Left lung (tissue), 10 donors: ENCODE measurements around the gene GCNT4. TPM values are rescaled to one million over a fixed set of nuclear protein-coding genes. Genes with fewer than 3 reads are reported as not detected.
"Not testable (repeated sequence)": the region's sequence is repeated elsewhere in the genome, so short reads cannot be mapped to it uniquely, and the experiment has no call there.

Source experiments
- ATAC-seq: fragments of 200-7000 bp; cut with Tn5 transposase; one replicate; pipeline ENCODE4 v1.9.1; 2020; ENCODE audit warnings: moderate library complexity
- DNase-seq, 4 donors: peaks; one replicate each; pipeline ENCODE4 v3.0.0-alpha.2; 2013 to 2020
- H3K27ac ChIP-seq, 2 donors: fragments of 200-600 bp; sonication (generic) in 1 of 2; one replicate each; pipeline versions ENCODE4 v1.5.0 to v1.8.0; 2020 to 2021
- H3K27me3 ChIP-seq, 2 donors: fragments of 200-600 bp; sonication (generic) in 1 of 2; one replicate each; pipeline versions ENCODE4 v1.5.0 to v1.8.0; 2020 to 2021
- H3K36me3 ChIP-seq, 2 donors: fragments of 200-600 bp; sonication (generic) in 1 of 2; one replicate each; pipeline versions ENCODE4 v1.5.0 to v1.8.0; 2020 to 2021
- H3K4me1 ChIP-seq, 2 donors: fragments of 200-600 bp; one replicate each; pipeline ENCODE4 v1.8.0; 2021
- H3K4me3 ChIP-seq, 2 donors: fragments of 200-600 bp; sonication (generic) in 1 of 2; one replicate each; pipeline versions ENCODE4 v1.5.0 to v1.8.0; 2020 to 2021; ENCODE audit warnings: mild to moderate bottlenecking in 1 of 2
- H3K9me3 ChIP-seq, 2 donors: fragments of 200-600 bp; sonication (generic) in 1 of 2; one replicate each; pipeline versions ENCODE4 v1.5.0 to v1.8.0; 2020 to 2021
- intact Hi-C, 2 donors: fragments of 100-400 bp; cut with DNase I; formaldehyde crosslinking; loops; one replicate each; pipeline versions ENCODE4 v1.11.2 to v1.14.2; 2022
- polyA plus RNA-seq, 6 donors: library from polyadenylated mRNA; unstranded; fragments of 120-200 nt; gene quantifications; one replicate each; pipeline ENCODE4 v1.2.1, GENCODE V29; 2013; ENCODE audit not compliant: insufficient read length in 6 of 6
- total RNA-seq, 2 donors: library from RNA; stranded (reverse); fragmentation: NEBNext Ultra II Directional; extraction: Animal tissue kit (Norgen Biotek cat#: 25700); gene quantifications; one replicate each; pipeline ENCODE4 v1.2.1, GENCODE V29; 2021
- TF ChIP-seq, protein P1 (sequence below), 2 donors: fragments of 200-600 bp; sonication (generic) in 1 of 2; IDR thresholded peaks; one replicate each; pipeline versions ENCODE4 v1.5.0 to v1.8.0; 2021; ENCODE audit warnings: antibody characterized with exemption in 2 of 2
- donor health status: DM: no; HTN: yes; CAD: no.
- donor health status: DM: no; HTN: no; CAD: no.

Gene GCNT4
- total and polyA plus RNA-seq, 8 donors, result 0.90 to 3.6 (median 1.1) TPM

DNA sequence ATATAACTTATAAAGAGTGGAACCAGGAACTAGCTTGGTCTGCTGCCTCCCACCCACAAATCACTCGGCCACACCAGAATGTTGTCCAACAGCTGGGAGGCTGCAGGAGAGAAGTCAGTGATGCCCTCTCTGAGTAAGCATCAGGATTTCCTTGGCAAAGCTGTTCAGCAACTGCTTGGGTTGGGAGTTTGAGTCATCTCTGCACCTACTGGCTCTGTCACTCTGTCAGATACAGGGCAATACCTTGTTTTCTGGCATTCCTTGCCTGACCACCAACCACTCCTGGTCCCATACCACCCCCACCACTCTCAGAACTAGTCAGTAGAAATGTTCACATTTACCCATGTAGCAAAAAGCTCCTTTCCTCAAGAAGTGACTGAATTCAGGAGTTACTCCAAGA lies 36.8 kb upstream of the GCNT4 start:
- Histone ChIP-seq H3K4me1 (no peaks in the 10 kb centered on the region), H3K9me3 (no peaks in the 10 kb centered on the region), H3K27ac (no peak overlapping the region), H3K4me3 (no peak overlapping the region), H3K36me3 (no peaks in the 10 kb centered on the region), H3K27me3 (no peaks in the 10 kb centered on the region)
- intact Hi-C loops, result no loop called here
- no peak for DNase-seq
- no peak for ATAC-seq
- TF ChIP-seq, protein P1, sequence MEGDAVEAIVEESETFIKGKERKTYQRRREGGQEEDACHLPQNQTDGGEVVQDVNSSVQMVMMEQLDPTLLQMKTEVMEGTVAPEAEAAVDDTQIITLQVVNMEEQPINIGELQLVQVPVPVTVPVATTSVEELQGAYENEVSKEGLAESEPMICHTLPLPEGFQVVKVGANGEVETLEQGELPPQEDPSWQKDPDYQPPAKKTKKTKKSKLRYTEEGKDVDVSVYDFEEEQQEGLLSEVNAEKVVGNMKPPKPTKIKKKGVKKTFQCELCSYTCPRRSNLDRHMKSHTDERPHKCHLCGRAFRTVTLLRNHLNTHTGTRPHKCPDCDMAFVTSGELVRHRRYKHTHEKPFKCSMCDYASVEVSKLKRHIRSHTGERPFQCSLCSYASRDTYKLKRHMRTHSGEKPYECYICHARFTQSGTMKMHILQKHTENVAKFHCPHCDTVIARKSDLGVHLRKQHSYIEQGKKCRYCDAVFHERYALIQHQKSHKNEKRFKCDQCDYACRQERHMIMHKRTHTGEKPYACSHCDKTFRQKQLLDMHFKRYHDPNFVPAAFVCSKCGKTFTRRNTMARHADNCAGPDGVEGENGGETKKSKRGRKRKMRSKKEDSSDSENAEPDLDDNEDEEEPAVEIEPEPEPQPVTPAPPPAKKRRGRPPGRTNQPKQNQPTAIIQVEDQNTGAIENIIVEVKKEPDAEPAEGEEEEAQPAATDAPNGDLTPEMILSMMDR (IDR thresholded peaks at IDR 0.05), result no peak

DNA sequence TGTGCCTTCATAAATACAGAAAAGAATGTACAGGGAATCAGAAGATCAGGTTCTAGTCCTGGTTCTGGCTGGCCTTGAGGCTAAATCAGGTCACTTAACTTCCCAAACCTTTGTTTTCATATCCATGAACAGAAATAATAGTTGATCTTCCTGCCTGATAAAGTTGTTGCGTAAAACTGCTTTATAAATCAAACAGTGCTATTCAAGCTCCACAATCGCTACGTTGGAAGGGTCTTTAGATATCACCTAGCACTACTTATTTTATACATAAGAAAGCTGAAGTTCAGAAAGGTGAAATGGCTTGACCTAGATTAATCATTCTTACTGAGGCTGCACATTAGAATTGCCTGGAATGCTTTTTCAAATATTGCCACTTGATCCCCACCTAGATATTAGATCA lies 36.3 kb upstream of the GCNT4 start:
- intact Hi-C loops, result no loop called here
- TF ChIP-seq, protein P1 (IDR thresholded peaks at IDR 0.05), result no peak
- no peak for DNase-seq

DNA sequence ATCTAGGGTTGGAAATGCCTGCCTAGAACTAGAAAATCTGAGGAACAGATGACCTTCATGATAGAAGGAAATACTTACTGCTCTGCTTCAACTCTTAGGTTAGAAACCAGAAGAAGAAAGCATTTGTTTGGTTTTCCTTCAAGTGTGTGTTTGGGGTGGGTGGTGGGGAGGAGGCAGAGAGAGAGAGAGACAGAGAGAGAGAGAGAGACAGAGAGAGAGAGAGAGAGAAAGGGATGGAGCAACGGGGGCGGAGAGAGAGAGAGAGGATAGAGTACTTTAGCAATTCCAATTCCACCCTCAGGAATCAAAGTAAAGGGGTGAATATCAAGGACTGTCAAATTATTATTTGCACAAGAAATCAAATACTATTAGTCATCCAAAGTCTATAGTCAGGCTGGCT lies 29.2 kb upstream of the GCNT4 start:
- no peak for DNase-seq
- Histone ChIP-seq H3K4me1 (no peaks in the 10 kb centered on the region), H3K9me3 (no peaks in the 10 kb centered on the region), H3K27ac (no peak overlapping the region), H3K4me3 (no peak overlapping the region), H3K36me3 (no peaks in the 10 kb centered on the region), H3K27me3 (no peaks in the 10 kb centered on the region)
- TF ChIP-seq, protein P1 (IDR thresholded peaks at IDR 0.05), result no peak
- intact Hi-C loops, result no loop called here
- ATAC-seq, result peak; percentile 15

More for the DNA sequence above, 36.3 kb upstream of the GCNT4 start:
- H3K27me3 ChIP-seq, result no peaks in the 10 kb centered on the region
- no peak overlapping the region for H3K27ac ChIP-seq
- no peak overlapping the region for H3K4me3 ChIP-seq
- no peaks in the 10 kb centered on the region for H3K9me3 ChIP-seq
- no peaks in the 10 kb centered on the region for H3K4me1 ChIP-seq
- ATAC-seq, result no peak
- H3K36me3 ChIP-seq, result no peaks in the 10 kb centered on the region

DNA sequence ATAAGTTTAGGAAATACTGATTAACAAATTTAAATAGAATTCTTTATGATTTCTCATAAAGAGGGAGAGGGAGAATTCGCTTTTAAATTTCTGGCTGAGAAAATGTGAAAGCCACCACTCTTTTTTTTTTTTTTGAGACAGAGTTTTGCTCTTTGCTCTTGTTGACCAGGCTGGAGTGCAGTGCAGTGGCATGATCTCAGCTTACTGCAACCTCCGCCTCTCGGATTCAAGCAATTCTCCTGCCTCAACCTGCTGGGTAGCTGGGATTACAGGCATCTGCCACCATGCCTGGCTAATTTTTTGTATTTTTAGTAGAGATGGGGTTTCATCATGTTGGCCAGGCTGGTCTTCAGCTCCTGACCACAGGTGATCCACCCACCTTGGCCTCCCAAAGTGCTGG lies 27.0 kb upstream of the GCNT4 start:
- H3K9me3 ChIP-seq, ATAC-seq, H3K4me1 ChIP-seq, intact Hi-C loops, H3K4me3 ChIP-seq, DNase-seq, H3K27me3 ChIP-seq, H3K27ac ChIP-seq, H3K36me3 ChIP-seq: not testable (repeated sequence)

DNA sequence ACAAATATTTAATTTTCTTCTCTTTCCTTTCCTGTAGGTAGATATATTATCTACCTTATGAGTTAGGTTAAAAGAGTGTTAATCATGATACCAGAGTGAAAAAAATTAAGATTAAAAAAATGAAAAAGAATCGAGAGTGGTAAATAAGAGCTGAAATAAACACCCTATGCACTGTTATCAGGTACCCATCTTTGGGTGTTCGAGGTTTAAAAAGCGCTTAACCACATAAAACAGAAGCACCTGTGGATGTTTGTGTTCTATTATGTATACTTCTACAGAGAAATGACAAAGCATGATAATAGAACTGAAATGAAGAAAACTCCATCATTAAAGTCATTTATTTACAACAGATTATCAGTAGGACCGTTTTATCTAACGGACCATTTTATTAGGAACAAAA lies 25.7 kb upstream of the GCNT4 start:
- intact Hi-C loops, result no loop called here
- Histone ChIP-seq H3K27me3 (no peaks in the 10 kb centered on the region), H3K4me1 (no peaks in the 10 kb centered on the region), H3K36me3 (no peaks in the 10 kb centered on the region), H3K4me3 (no peak overlapping the region), H3K9me3 (no peaks in the 10 kb centered on the region), H3K27ac (no peak overlapping the region)
- ATAC-seq (no peak), DNase-seq (no peak)
- TF ChIP-seq, protein P1 (IDR thresholded peaks at IDR 0.05), result no peak

DNA sequence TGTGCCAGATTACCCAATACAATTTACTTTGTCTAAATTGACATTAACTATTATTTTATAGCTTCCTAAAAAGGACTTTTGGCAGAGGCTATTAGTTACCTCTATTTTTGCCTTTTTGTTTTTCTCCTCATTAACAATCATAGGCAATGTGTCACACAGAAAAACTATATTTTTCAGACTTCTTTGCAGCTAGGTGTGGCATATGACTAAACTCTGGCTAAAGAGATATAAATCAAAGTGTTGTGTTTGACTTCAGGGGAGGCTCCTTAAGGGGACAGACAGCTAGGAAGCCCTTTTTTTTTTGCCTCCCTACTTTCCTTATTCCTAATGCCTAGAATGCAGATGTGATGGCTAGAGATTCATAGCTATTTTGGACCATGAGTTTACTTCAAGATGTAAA lies 19.7 kb upstream of the GCNT4 start:
- Histone ChIP-seq H3K4me3 (no peak overlapping the region), H3K9me3 (no peaks in the 10 kb centered on the region), H3K4me1 (no peaks in the 10 kb centered on the region), H3K36me3 (no peaks in the 10 kb centered on the region), H3K27me3 (no peaks in the 10 kb centered on the region), H3K27ac (no peak overlapping the region)
- no peak for ATAC-seq
- intact Hi-C loops, result no loop called here
- TF ChIP-seq, protein P1 (IDR thresholded peaks at IDR 0.05), result no peak
- no peak for DNase-seq
